ENCODE results near the gene ASAP2. TPM values are rescaled to one million over a fixed set of nuclear protein-coding genes. Genes with fewer than 3 reads are reported as not detected.

Gene ASAP2
- total and polyA plus RNA-seq, 9 of the 15 experiments (the other 6 are each of a cell fraction or from before 2014, with no cell fraction given), result 0.06 to 4.3 (median 3.1) TPM

- in situ Hi-C loops (cut with MboI) (no loop called here), intact Hi-C loops (cut with micrococcal nuclease) (no loop called here)
- ChIA-PET POLR2A (interaction anchor here (0.8 to 1.0 kb wide), 2 partner anchors 9 to 354 kb away, joined by 3 read pairs; no protein-coding TSS in a partner anchor), CTCF (ENCODE audit: low intra/inter-chr PET ratio) (no interaction called here)
- H3K27me3 ChIP-seq (ENCODE audit: control insufficient read depth in 2 of 2, insufficient read depth in 2 of 2, low read length in 2 of 2), result peaks cover 3 to 36% of the 10 kb centered on the region in 2 experiments; a peak in 3 of 5 replicates
- no peak overlapping the region for H3K4me2 ChIP-seq (ENCODE audit: insufficient read depth, low read length)
- H2AFZ ChIP-seq (ENCODE audit: low read depth, low read length), result peak overlapping the region; percentile 4; the same call in 1 of the 2 replicates
- H3K9me3 ChIP-seq (replicated peaks; ENCODE audit: control insufficient read depth, insufficient read depth, low read depth, low read length), result peaks cover 2% of the 10 kb centered on the region; the same call in 1 of the 2 replicates
- no TSS peak for BruUV-seq (replicated peaks)
- no peak overlapping the region for H3K9ac ChIP-seq (ENCODE audit: insufficient read depth in 1 of 2, low read depth in 2 of 2, low read length in 2 of 2)
- no peaks in the 10 kb centered on the region for H4K20me1 ChIP-seq (replicated peaks; ENCODE audit: control insufficient read depth, insufficient read depth, low read length)
- H3K4me1 ChIP-seq (replicated peaks in 1 of 2; ENCODE audit: control insufficient read depth in 2 of 2, insufficient read depth in 2 of 2, low read length in 2 of 2), result peaks cover 5 to 7% of the 10 kb centered on the region in 2 experiments; a peak in 4 of 5 replicates
- no peak for DNase-seq (ENCODE audit: extremely low read depth in 1 of 4, low spot score in 3 of 4)
- no peaks in the 10 kb centered on the region for H3K36me3 ChIP-seq (ENCODE audit: control insufficient read depth, insufficient read depth, low read length)
- 31% methylated on average over 9 of the region's 9 CpGs for WGBS (ENCODE audit: insufficient coverage, low coverage, missing lambda C conversion rate)
- H3K9me1 ChIP-seq (ENCODE audit: control insufficient read depth, insufficient read depth, low read length), result no peaks in the 10 kb centered on the region
- H3K27ac ChIP-seq (ENCODE audit: extremely low read depth, low read depth, low read length), result no peak overlapping the region
- H3K4me3 ChIP-seq, result no peak overlapping the region
- H3K79me2 ChIP-seq (ENCODE audit: control insufficient read depth, insufficient read depth, low read length), result no peaks in the 10 kb centered on the region
- no peak; the same call in 2 of the 3 replicates for ATAC-seq
- FAIRE-seq, result no peak
- TF ChIP-seq FOXP4 (CRISPR knock-in tag; IDR thresholded peaks at IDR 0.05; ENCODE audit: borderline replicate concordance) (no peak), BRCA1 (IDR thresholded peaks at IDR 0.05) (no peak), BRCA1 (CRISPR knock-in tag; IDR thresholded peaks at IDR 0.05) (no peak), TRIM25 (IDR thresholded peaks at IDR 0.05; ENCODE audit: borderline replicate concordance) (no peak), EGR1 (conservative IDR thresholded peaks at IDR 0.05) (0 out of 2 replicates have a peak, but pooled peaks have one; percentile 18), PYGO2 (tag; IDR thresholded peaks at IDR 0.05) (no peak), CCNT2 (IDR thresholded peaks at IDR 0.05; ENCODE audit: borderline replicate concordance, extremely low read depth, insufficient read length, low read depth, low read length) (no peak), HDAC6 (IDR thresholded peaks at IDR 0.05; ENCODE audit: low read depth, low read length) (no peak), ATF2 (CRISPR knock-in tag; IDR thresholded peaks at IDR 0.05) (no peak), CBX3 (IDR thresholded peaks at IDR 0.05; ENCODE audit: borderline replicate concordance in 1 of 2, low read length in 2 of 2) (no peak), PHB2 (IDR thresholded peaks at IDR 0.05; ENCODE audit: low read depth) (no peak), DACH1 (IDR thresholded peaks at IDR 0.05; ENCODE audit: partially characterized antibody) (no peak), ZNF79 (CRISPR knock-in tag; IDR thresholded peaks at IDR 0.05; ENCODE audit: low read depth) (no peak), LCOR (CRISPR knock-in tag; IDR thresholded peaks at IDR 0.05) (no peak)
- TF ChIP-seq, protein P1, sequence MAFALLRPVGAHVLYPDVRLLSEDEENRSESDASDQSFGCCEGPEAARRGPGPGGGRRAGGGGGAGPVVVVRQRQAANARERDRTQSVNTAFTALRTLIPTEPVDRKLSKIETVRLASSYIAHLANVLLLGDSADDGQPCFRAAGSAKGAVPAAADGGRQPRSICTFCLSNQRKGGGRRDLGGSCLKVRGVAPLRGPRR (CRISPR knock-in tag; IDR thresholded peaks at IDR 0.05), result no peak
- TF ChIP-seq, protein P2, sequence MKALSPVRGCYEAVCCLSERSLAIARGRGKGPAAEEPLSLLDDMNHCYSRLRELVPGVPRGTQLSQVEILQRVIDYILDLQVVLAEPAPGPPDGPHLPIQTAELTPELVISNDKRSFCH (CRISPR knock-in tag; IDR thresholded peaks at IDR 0.05), result no peak
- TF ChIP-seq, protein P2 (tag; IDR thresholded peaks at IDR 0.05), result no peak
These were observed 26.9 kb upstream of the ASAP2 start for GRCh38 chr2:9179572-9180201.
